Aortic smooth muscle cell (primary cell): Measurements from ENCODE around the gene ZBTB22. TPM values are rescaled to one million over a fixed set of nuclear protein-coding genes. Genes with fewer than 3 reads are reported as not detected.

Experiments used
- total RNA-seq: library from RNA; depleted of rRNA; stranded (reverse); fragments of >200 nt; gene quantifications from 2 replicates; pipeline ENCODE4 v1.2.3, GENCODE V29; 2014

ZBTB22 gene, protein sequence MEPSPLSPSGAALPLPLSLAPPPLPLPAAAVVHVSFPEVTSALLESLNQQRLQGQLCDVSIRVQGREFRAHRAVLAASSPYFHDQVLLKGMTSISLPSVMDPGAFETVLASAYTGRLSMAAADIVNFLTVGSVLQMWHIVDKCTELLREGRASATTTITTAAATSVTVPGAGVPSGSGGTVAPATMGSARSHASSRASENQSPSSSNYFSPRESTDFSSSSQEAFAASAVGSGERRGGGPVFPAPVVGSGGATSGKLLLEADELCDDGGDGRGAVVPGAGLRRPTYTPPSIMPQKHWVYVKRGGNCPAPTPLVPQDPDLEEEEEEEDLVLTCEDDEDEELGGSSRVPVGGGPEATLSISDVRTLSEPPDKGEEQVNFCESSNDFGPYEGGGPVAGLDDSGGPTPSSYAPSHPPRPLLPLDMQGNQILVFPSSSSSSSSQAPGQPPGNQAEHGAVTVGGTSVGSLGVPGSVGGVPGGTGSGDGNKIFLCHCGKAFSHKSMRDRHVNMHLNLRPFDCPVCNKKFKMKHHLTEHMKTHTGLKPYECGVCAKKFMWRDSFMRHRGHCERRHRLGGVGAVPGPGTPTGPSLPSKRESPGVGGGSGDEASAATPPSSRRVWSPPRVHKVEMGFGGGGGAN
- total RNA-seq: 22.2 and 23.8 TPM in 2 replicates

GRCh38 chr6:33317669-33318425 is at the start of gene ZBTB22:
TSS of gene ZBTB22 (minus strand) at chr6:33317744. CDS start at chr6:33316916, 828 bp downstream.

GRCh38 chr6:33313709-33314514 is 3.6 kb downstream of the ZBTB22 start, which contains the start of gene TAPBP:
TSS of gene TAPBP (minus strand) at chr6:33314078. CDS start at chr6:33314041, 37 bp downstream.

GRCh38 chr6:33298773-33299236 is 18.7 kb downstream of the ZBTB22 start, which contains the start of gene RGL2:
TSS of gene RGL2 (minus strand) at chr6:33298942. CDS start at chr6:33298610, 332 bp downstream.

GRCh38 chr6:33288921-33289783 is 28.4 kb downstream of the ZBTB22 start, which contains the start of the genes PFDN6 and WDR46:
TSS of gene PFDN6 (plus strand) at chr6:33289601. CDS start at chr6:33289857, 256 bp downstream.
TSS of gene WDR46 (minus strand) at chr6:33289239. CDS start at chr6:33289170, 69 bp downstream.

DNA sequence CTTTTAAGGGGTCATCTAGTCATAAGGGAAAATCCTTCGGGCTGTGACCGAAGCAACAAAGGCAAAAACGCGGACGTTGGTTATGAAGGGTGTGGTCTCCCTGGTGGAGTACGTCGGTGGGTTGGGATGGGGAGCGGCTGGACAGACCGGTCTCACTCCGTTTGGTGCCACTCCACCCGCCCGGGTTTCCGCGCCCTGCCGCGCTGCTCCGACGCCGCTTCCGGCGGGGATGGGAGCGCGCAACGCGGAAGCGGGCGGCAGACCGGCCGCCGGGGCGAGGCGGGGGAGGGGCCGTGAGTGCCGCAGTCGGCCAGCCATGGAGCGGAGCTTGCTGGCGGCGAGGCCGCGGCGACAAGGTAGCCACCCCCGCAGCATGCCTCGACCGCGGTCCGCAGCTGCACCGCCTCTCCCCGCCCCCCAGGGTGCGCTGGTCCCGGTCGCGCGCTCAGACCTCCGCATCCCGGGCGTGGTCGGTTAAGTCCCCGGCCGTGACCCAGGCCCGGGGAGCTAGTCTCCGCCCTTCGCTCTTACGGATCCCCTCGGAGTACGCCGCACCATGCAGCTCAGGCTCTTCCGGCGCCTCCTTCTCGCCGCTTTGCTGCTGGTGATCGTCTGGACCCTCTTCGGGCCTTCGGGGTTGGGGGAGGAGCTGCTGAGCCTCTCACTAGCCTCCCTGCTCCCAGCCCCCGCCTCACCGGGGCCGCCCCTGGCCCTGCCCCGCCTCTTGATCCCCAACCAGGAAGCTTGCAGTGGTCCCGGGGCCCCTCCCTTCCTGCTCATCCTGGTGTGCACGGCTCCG is 40.5 kb downstream of the ZBTB22 start, which contains the start of gene B3GALT4:
TSS of gene B3GALT4 (plus strand) at position 260 of the 799 bp plus-strand sequence. CDS start at position 557, 297 bp downstream.

GRCh38 chr6:33271468-33272274 is 45.9 kb downstream of the ZBTB22 start, which contains the start of the genes RPS18 and VPS52:
TSS of gene RPS18 (plus strand) at chr6:33272075. CDS start at chr6:33272120, 45 bp downstream.
TSS of gene VPS52 (minus strand) at chr6:33271876. CDS start at chr6:33271675, 201 bp downstream.

Other genes with a start within 250 kb of the ZBTB22 start
- 2.0 and 2.8 TPM in 2 replicates for gene HLA-DPA1, start 244.1 kb downstream of the ZBTB22 start, total RNA-seq
- gene HLA-DPB1, start 241.8 kb downstream of the ZBTB22 start, total RNA-seq: 14.3 and 20.3 TPM in 2 replicates
- gene COL11A2, start 125.3 kb downstream of the ZBTB22 start, total RNA-seq: 0.12 and 0.13 TPM in 2 replicates
- gene RXRB, start 117.1 kb downstream of the ZBTB22 start, total RNA-seq: 25.1 and 25.2 TPM in 2 replicates
- 170 and 210 TPM in 2 replicates for gene SLC39A7, start 116.9 kb downstream of the ZBTB22 start, total RNA-seq
- gene HSD17B8, start 113.1 kb downstream of the ZBTB22 start, total RNA-seq: 8.6 and 12.6 TPM in 2 replicates
- gene RING1, start 109.2 kb downstream of the ZBTB22 start, total RNA-seq: 31.0 and 35.0 TPM in 2 replicates
- 45.0 and 52.2 TPM in 2 replicates for gene VPS52, start 45.9 kb downstream of the ZBTB22 start, total RNA-seq
- gene RPS18, start 45.7 kb downstream of the ZBTB22 start, total RNA-seq: 4,494 and 5,354 TPM in 2 replicates
- gene B3GALT4, start 40.6 kb downstream of the ZBTB22 start, total RNA-seq: 10.0 and 12.2 TPM in 2 replicates
- 66.6 and 112 TPM in 2 replicates for gene WDR46, start 28.5 kb downstream of the ZBTB22 start, total RNA-seq
- gene PFDN6, start 28.1 kb downstream of the ZBTB22 start, total RNA-seq: 38.6 and 53.1 TPM in 2 replicates
- 27.7 and 33.5 TPM in 2 replicates for gene RGL2, start 18.8 kb downstream of the ZBTB22 start, total RNA-seq
- gene TAPBP, start 3.7 kb downstream of the ZBTB22 start, total RNA-seq: 42.9 and 51.9 TPM in 2 replicates
- 56.1 and 61.8 TPM in 2 replicates for gene DAXX, start 5.2 kb upstream of the ZBTB22 start, total RNA-seq
- 10.3 and 18.8 TPM in 2 replicates for gene KIFC1, start 74.1 kb upstream of the ZBTB22 start, total RNA-seq
- gene PHF1, start 93.3 kb upstream of the ZBTB22 start, total RNA-seq: 20.1 and 21.9 TPM in 2 replicates
- gene CUTA, start 100.4 kb upstream of the ZBTB22 start, total RNA-seq: 133 and 181 TPM in 2 replicates
- gene SYNGAP1, start 102.3 kb upstream of the ZBTB22 start, total RNA-seq: 2.4 and 4.4 TPM in 2 replicates
- 4.4 and 4.8 TPM in 2 replicates for gene ZBTB9, start 136.8 kb upstream of the ZBTB22 start, total RNA-seq